Hepatocyte (in vitro differentiated cells): ENCODE measurements around the gene LINC01488. TPM values are rescaled to one million over a fixed set of nuclear protein-coding genes. Genes with fewer than 3 reads are reported as not detected.

Source experiments
- DNase-seq: peaks from one replicate; pipeline ENCODE4 v3.0.0-alpha.2; 2016; ENCODE audit warnings: low spot score
- H2AFZ ChIP-seq: fragments of 200-600 bp; sonication (generic); 2 replicates; pipeline ENCODE4 v1.6.0; 2016; ENCODE audit warnings: antibody characterized with exemption, mild to moderate bottlenecking
- H3K27ac ChIP-seq: fragments of 200-600 bp; sonication (generic); 2 replicates; pipeline ENCODE4 v1.5.1; 2016; ENCODE audit warnings: mild to moderate bottlenecking
- H3K27me3 ChIP-seq: fragments of 200-600 bp; sonication (generic); 2 replicates; pipeline ENCODE4 v1.6.1; 2016
- H3K36me3 ChIP-seq: fragments of 200-600 bp; sonication (generic); replicated peaks from 2 replicates; pipeline ENCODE4 v1.5.1; 2016; ENCODE audit warnings: low read depth; ENCODE audit not compliant: insufficient read depth
- H3K4me1 ChIP-seq: fragments of 200-600 bp; sonication (generic); 2 replicates; pipeline ENCODE4 v1.5.1; 2016; ENCODE audit warnings: mild to moderate bottlenecking, moderate library complexity; ENCODE audit not compliant: insufficient read depth
- H3K4me2 ChIP-seq: fragments of 200-600 bp; sonication (generic); 2 replicates; pipeline ENCODE4 v1.6.0; 2016
- H3K4me3 ChIP-seq: fragments of 200-600 bp; sonication (generic); 2 replicates; pipeline ENCODE4 v1.5.1; 2016; ENCODE audit warnings: mild to moderate bottlenecking
- H3K79me2 ChIP-seq: fragments of 200-600 bp; sonication (generic); 2 replicates; pipeline ENCODE4 v1.6.0; 2017; ENCODE audit warnings: mild to moderate bottlenecking
- H3K9me2 ChIP-seq: fragments of 200-600 bp; sonication (generic); replicated peaks from 2 replicates; pipeline ENCODE4 v1.6.0; 2017; ENCODE audit warnings: mild to moderate bottlenecking; ENCODE audit not compliant: insufficient read depth
- H3K9me3 ChIP-seq: fragments of 200-600 bp; sonication (generic); 2 replicates; pipeline ENCODE4 v1.5.1; 2016; ENCODE audit warnings: low read depth, mild to moderate bottlenecking
- H4K20me1 ChIP-seq: fragments of 200-600 bp; sonication (generic); 2 replicates; pipeline ENCODE4 v1.6.0; 2016; ENCODE audit warnings: mild to moderate bottlenecking; ENCODE audit not compliant: insufficient read depth, poor library complexity, severe bottlenecking
- EZH2 ChIP-seq: fragments of 200-600 bp; sonication (generic); IDR thresholded peaks from 2 replicates; pipeline ENCODE4 v1.6.1; 2016; ENCODE audit warnings: antibody characterized with exemption, mild to moderate bottlenecking, borderline replicate concordance
- EZH2phosphoT487 ChIP-seq: fragments of 200-600 bp; sonication (generic); IDR thresholded peaks from one replicate; pipeline ENCODE4 v1.6.1; 2018; ENCODE audit warnings: antibody characterized with exemption, mild to moderate bottlenecking, low read depth, moderate library complexity; ENCODE audit not compliant: unreplicated experiment, severe bottlenecking
- WGBS: methylation state at CpG from one replicate; pipeline ENCODE4 v1.1.6; 2016; ENCODE audit warnings: low lambda C conversion rate; ENCODE audit errors: missing lambda C conversion rate; 5-methylcytosine and 5-hydroxymethylcytosine counted together
- polyA plus RNA-seq: library from polyadenylated mRNA; unstranded; fragments of >200 nt; fragmentation: Nextera tagmentation; extraction: Ambion mirVana; gene quantifications from 2 replicates; pipeline ENCODE4 v1.2.1, GENCODE V29; 2016
- total RNA-seq: library from RNA; depleted of rRNA; stranded (reverse); fragments of >200 nt; gene quantifications from 2 replicates; pipeline ENCODE4 v1.2.3, GENCODE V29; 2014
- TF ChIP-seq, protein P1 (sequence below): fragments of 200-600 bp; sonication (generic); IDR thresholded peaks from 2 replicates; pipeline ENCODE4 v1.5.1; 2016; ENCODE audit warnings: antibody characterized with exemption, mild to moderate bottlenecking; ENCODE audit not compliant: poor library complexity

Gene LINC01488
- total and polyA plus RNA-seq, 2 experiments from 2014 or later, result 0.27 to 0.59 TPM

DNA sequence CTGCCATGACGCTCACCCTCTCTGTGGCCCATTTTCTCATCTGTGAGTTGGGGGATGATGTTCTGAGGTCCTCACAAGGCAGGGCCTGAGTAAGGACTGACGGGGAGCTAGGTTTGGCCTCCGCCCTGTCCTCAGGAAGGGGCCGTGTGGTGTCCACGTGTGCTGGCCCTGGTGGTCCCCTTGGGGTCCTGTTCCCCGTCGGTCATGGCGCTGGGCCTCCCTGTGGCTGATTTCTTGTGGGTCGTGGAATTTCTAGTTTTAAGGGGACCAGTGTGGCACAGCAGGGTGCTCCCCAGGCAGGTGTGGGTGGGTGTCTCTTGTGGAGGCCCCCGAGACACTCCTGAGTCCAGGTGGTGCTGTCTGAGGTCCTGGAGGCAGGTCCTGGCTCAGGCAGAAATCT is 5.9 kb downstream of the LINC01488 start:
- H4K20me1 ChIP-seq, result no peaks in the 10 kb centered on the region
- 92% methylated on average over 9 of the region's 10 CpGs for WGBS
- DNase-seq, result no peak
- H3K27ac ChIP-seq, result no peak overlapping the region
- no peaks in the 10 kb centered on the region for H3K9me3 ChIP-seq
- TF ChIP-seq EZH2, result no peak
- TF ChIP-seq, protein P1, sequence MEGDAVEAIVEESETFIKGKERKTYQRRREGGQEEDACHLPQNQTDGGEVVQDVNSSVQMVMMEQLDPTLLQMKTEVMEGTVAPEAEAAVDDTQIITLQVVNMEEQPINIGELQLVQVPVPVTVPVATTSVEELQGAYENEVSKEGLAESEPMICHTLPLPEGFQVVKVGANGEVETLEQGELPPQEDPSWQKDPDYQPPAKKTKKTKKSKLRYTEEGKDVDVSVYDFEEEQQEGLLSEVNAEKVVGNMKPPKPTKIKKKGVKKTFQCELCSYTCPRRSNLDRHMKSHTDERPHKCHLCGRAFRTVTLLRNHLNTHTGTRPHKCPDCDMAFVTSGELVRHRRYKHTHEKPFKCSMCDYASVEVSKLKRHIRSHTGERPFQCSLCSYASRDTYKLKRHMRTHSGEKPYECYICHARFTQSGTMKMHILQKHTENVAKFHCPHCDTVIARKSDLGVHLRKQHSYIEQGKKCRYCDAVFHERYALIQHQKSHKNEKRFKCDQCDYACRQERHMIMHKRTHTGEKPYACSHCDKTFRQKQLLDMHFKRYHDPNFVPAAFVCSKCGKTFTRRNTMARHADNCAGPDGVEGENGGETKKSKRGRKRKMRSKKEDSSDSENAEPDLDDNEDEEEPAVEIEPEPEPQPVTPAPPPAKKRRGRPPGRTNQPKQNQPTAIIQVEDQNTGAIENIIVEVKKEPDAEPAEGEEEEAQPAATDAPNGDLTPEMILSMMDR, result no peak
- TF ChIP-seq EZH2phosphoT487, result no peak
- H3K4me1 ChIP-seq, result no peaks in the 10 kb centered on the region
- H2AFZ ChIP-seq, result no peak overlapping the region
- H3K79me2 ChIP-seq, result no peaks in the 10 kb centered on the region
- no peaks in the 10 kb centered on the region for H3K36me3 ChIP-seq
- no peak overlapping the region for H3K4me3 ChIP-seq
- H3K4me2 ChIP-seq, result no peak overlapping the region
- H3K9me2 ChIP-seq, result no peaks in the 10 kb centered on the region
- no peaks in the 10 kb centered on the region for H3K27me3 ChIP-seq

DNA sequence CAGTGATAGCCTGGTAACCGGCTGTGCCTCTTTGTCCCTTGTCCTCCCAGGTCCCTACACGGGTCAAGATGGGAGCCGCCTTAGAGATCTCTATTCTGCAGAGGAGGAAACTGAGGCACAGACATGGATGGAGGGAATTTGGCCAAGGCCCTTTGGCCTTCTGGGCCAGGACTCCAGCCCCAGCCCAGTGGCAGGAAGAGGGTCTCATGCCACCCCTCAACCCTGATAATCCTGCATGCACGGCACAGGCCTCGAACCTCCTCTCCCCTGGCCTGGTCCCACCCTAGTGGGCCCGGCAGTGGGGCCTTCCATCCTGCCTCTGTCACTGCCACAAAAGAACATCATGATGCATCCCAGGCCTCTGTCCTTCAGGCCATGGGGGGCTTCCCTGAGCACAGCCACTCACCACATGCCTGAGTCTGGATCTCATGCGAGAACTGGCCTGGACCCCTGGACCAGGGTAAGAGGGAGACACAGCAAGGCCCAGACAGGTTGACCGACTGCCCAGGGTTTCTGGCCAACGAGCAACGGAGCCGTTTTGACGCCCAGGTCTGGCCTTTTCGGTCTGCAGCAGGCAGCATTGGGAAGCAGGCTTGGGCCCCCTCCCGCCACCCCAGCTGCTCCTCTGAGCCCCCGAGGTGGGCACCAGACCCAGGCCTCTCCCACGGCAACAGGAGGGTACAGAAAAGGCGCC is 6.5 kb downstream of the LINC01488 start:
- Histone ChIP-seq H3K36me3 (no peaks in the 10 kb centered on the region), H3K4me1 (no peaks in the 10 kb centered on the region), H3K27ac (no peak overlapping the region), H3K9me2 (no peaks in the 10 kb centered on the region), H3K27me3 (no peaks in the 10 kb centered on the region), H3K9me3 (no peaks in the 10 kb centered on the region), H3K4me3 (no peak overlapping the region), H2AFZ (no peak overlapping the region), H4K20me1 (no peaks in the 10 kb centered on the region), H3K4me2 (no peak overlapping the region), H3K79me2 (no peaks in the 10 kb centered on the region)
- WGBS, result 92% methylated on average over 14 of the region's 17 CpGs
- no peak for DNase-seq
- no peak for TF ChIP-seq EZH2
- no peak for TF ChIP-seq EZH2phosphoT487
- TF ChIP-seq, protein P1, result no peak

DNA sequence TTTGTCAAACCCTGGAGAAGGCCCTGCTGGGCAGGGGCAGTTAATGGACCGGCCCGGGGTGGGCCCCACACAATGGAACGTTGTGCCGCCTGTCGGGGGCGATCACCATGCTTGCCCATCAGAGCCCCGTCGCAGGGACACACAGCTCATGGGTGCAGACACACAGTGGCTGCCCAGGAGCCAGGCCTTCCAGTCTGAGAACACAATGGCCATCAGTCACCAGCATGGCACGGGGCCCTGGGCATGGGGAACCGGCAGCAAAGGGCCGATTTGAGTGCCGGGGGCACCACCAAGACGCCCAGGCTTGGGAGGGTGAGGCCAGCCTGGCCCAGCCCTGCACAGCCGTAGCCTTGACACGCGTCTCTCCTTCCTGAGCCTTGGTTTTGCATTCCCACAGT is 7.1 kb downstream of the LINC01488 start:
- Histone ChIP-seq H3K27ac (no peak overlapping the region), H3K27me3 (no peaks in the 10 kb centered on the region), H3K4me1 (no peaks in the 10 kb centered on the region), H3K36me3 (no peaks in the 10 kb centered on the region), H3K4me2 (no peak overlapping the region), H3K4me3 (no peak overlapping the region), H3K79me2 (no peaks in the 10 kb centered on the region), H3K9me3 (no peaks in the 10 kb centered on the region), H4K20me1 (no peaks in the 10 kb centered on the region), H2AFZ (no peak overlapping the region), H3K9me2 (no peaks in the 10 kb centered on the region)
- WGBS, result 97% methylated on average over 16 of the region's 16 CpGs
- TF ChIP-seq, protein P1, result no peak
- TF ChIP-seq EZH2phosphoT487 (no peak), EZH2 (no peak)
- no peak for DNase-seq
